B cell (primary cell): Measurements from ENCODE around the gene PRM2.

Source experiments
- CTCF ChIP-seq: fragments of 200-600 bp; IDR thresholded peaks from one replicate; pipeline ENCODE4 v1.8.0; 2022; ENCODE audit warnings: antibody characterized with exemption, mild to moderate bottlenecking
- EZH2 ChIP-seq: IDR thresholded peaks from 2 replicates; pipeline ENCODE4 v1.6.1; 2012; ENCODE audit warnings: borderline replicate concordance, low read depth, mild to moderate bottlenecking, moderate library complexity, low read length; ENCODE audit not compliant: insufficient read depth, poor library complexity, severe bottlenecking

- TF ChIP-seq EZH2 (no peak), CTCF (no peak)
These were observed 7.3 kb downstream of the PRM2 start, which contains the start of gene TNP2 for GRCh38 chr16:11268921-11269375.
